Activated CD4-positive, CD25-positive, alpha-beta regulatory T cell (primary cell): ENCODE results near the gene CEACAM4.

ENCODE experiments used
- DNase-seq, 4 experiments: peaks; one replicate each; lab custom pipeline; 2025; lab: John Stamatoyannopoulos, UW

CEACAM4 gene

DNA sequence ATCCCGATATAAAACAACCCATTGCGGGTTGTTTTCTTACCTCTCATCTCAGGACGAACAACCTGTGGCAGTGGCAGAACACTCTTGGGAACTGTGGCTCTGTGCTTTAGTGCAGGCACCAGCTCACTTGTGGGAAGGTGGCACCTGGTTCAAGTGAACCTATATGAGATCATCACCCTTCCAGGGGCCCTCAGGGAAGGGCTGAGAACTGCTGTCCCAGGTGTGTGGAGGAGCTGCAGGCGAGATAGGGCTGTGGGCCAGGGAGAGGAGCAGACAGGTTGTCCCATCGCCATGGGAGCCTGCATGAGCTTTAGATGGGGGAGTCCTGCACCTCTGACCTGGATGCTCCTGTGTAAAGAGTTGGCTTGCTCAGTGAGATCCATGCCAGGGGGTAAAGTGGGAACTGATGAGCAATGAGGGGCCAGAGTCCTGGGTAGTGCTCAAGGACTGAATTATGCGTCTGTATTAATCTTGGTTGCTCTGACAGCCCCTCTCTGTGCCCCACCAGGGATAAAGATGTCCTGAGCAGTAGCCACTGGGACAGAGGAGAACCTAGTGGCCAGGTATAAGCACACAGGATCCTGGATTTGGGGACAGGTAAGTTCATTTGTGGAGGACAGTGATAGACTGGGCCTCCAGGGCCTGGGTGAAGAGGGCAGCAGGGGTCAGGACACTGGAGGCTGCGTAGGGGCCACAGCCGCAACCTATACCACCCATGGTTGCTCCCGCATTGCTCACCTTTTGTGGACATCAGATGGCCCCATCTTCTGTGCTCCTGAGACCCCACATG lies 8.7 kb downstream of the CEACAM4 start:
- DNase-seq = no peak

GRCh38 chr19:41616792-41617621 lies 9.9 kb downstream of the CEACAM4 start:
- no peak for DNase-seq

GRCh38 chr19:41615207-41615606 lies 11.7 kb downstream of the CEACAM4 start:
- no peak for DNase-seq

GRCh38 chr19:41612483-41612882 lies 14.4 kb downstream of the CEACAM4 start:
- no peak for DNase-seq

DNA sequence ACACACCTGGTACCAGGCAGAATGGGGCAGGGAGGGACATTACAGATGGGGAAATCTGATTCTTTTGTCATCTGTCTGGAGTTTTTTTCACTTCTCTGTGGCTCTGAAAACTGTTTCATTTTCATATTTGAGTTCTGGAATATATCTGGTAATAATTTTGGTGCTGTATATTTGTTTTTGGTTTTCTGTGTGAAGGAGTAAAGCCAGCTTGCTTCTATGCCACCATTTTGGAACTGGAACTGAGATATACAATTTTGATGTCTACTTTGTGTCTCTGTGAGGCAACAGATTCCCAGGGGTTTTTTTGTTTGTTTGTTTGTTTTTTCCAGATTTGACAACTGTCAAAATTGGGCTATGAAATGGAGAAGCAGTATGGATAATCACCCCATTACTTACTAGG lies 16.1 kb downstream of the CEACAM4 start:
- no peak for DNase-seq

DNA sequence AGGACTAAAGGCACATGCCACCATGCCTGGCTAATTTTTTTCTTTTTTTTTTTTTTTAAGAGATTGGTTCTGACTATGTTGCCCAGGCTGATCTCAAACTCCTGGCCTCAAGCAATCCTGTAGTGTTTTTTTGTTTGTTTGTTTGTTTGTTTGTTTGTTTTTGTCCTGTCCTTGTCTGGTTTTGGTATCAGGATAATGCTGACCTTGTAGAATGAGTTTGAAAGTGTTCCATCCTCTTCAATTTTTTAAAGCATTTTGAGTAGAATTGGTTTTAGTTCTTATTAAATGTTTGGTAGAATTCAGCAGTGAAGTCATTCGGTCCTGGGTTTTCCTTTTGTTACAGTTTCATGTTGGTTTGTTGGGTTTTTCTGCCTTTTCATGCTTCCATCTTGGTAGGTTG lies 19.2 kb downstream of the CEACAM4 start:
- no peak for DNase-seq

GRCh38 chr19:41606215-41606837 lies 20.5 kb downstream of the CEACAM4 start:
- no peak for DNase-seq

- no peak for DNase-seq
Measured at GRCh38 chr19:41604831-41605230, 22.0 kb downstream of the CEACAM4 start.

DNA sequence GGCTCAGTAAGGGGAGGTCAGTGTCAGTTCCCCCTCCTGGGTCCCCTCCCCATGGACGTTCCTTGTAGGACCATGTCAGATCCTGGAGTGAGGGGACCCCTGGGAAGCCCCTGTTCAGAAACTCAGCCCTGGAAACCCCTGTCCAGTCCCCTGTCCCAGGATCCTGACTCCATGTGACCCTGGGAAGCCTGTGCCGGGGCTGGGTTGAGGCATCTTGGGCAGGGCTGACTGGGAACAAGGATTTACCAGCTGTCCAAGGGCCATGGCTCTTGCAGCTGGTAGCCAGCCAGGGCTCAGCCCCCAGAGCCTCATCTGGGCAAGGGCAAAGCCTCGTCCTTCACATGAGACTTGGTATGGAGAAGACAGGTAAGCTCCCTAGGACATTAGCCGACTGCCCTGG lies 25.1 kb downstream of the CEACAM4 start:
- no peak for DNase-seq

DNA sequence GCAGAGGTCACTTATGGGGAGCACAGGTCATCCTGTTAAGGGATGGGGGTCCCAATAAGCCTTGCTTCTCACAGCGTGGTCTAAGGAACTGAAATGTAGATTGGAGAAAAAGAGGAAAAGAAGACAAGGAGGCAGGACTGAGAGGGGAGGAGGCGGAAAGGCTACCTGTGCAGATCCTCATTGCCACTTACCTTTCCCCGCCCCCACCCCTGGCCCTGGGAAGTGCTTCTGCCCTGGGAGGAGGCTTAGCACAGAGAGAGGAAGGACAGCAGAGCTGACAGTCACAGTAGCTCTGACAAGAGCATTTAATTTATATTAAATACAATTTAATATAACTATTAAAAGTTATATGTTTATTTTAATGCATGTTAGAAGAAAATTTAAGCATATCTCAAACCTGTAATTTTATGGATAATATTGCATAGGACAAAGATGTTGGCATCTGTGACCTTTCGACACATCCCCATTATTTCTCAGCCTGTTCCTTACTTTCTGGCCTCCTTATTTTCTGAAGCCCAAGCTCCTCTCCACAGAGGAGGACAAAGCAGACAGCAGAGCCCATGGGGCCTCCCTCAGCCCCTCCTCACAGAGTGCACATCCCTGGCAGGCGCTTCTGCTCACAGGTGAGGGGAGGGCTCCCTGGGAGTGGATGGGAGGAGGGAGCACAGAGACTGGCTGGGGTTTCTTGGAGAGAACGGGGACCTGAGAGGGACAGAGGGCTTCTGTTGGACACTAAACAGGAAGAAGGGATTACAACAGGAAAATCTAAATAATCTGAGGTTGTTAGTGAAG lies 27.5 kb downstream of the CEACAM4 start:
- DNase-seq = no peak

DNA sequence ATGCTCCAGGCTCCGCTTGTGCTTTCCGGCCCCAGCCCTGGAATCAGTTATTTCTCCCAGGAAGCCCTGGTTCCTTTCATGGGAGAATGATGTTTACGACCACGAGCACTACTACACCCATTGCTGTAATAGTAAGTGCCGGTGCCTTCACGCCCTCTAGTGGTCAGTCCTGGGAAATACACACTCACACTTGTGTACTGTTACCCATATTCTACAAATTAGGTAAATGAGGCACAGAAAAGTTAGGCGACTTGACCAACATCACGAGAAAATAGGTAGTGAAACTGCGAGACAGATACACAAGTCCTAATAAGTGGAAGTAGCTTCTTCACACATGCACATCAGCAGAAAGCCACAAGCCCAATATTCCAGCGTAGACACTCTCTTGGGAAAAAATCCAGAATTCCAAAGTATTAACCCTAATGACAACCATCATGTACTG lies 29.3 kb downstream of the CEACAM4 start:
- DNase-seq = peak; percentile 41 to 62 (median 52)

DNA sequence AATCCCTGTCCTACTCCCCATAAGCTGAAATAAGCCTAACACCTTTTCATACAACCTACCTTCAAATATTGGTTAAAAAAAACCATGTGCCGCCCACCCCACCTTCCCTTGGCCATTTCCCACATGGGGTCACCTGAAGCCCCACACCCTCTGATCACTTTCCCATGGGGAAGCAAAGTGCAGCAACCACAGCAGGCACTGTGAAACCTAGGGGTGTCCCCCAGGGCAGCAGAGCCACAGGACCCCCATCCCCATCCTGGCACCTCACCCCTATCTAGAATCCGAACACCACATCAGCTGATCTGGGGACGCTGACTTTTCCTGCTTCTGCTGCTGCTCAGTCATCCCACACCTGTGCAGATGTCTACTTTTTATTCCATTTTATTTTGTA lies 31.0 kb downstream of the CEACAM4 start:
- DNase-seq = no peak

- DNase-seq = peak; percentile 25 to 46 (median 29)
Measured at GRCh38 chr19:41595258-41595889, 31.5 kb downstream of the CEACAM4 start.

- no peak for DNase-seq
Measured at GRCh38 chr19:41591951-41592562, 34.8 kb downstream of the CEACAM4 start.

DNA sequence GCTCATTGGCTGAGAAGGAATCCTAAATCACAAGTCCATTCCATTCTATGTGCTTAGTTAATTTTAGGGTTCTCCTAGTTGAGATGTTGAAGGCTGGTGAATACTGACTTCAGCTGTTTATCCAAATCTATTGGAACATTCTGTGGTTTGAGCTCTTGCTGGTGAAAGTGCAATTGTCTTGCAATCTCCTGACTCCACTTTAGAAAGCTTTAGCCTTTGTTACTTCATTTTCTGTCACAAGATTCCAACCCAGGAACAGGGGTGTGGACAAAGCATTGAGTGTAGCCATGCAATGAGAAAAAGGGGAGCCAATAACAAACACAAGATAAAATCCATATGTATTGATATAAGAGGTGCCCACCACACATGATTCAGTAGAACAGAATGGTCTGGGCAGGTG lies 35.9 kb downstream of the CEACAM4 start:
- DNase-seq = no peak

GRCh38 chr19:41589371-41589770 lies 37.5 kb downstream of the CEACAM4 start:
- DNase-seq = no peak

DNA sequence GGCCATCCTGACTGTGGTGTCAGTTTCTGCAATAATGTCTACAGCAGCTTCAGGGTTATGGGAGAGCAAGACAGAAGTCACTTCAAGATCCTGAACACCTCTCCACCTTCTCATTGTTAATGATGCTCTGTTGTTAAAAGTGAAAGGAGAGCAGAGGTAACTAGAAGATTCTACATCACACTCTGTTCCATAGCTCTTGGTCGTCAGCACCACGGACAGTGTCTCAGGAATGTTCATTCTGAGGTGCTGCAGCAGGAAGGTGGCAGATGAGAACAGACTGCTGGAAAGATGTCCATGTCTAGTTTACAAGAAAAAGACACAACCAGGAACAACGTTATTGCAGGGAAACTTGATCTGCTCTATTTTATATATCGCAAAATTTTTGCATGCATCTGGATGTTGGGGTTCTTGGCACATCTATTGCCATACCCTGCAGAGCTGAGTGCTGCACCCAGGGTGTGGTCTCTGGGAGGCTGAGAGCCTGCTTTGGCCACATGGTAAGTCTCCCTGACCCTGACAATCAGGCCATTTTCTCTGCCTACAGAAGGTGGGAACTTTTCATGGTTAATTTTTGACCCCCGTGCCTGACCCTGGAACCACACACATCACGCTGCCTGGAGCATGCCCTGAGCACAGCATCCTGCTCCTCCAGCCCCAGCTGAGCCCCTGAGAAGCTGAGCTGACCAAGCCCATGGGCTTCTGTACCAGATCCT lies 38.2 kb downstream of the CEACAM4 start:
- no peak for DNase-seq

GRCh38 chr19:41587838-41588210 lies 39.0 kb downstream of the CEACAM4 start:
- DNase-seq = no peak

DNA sequence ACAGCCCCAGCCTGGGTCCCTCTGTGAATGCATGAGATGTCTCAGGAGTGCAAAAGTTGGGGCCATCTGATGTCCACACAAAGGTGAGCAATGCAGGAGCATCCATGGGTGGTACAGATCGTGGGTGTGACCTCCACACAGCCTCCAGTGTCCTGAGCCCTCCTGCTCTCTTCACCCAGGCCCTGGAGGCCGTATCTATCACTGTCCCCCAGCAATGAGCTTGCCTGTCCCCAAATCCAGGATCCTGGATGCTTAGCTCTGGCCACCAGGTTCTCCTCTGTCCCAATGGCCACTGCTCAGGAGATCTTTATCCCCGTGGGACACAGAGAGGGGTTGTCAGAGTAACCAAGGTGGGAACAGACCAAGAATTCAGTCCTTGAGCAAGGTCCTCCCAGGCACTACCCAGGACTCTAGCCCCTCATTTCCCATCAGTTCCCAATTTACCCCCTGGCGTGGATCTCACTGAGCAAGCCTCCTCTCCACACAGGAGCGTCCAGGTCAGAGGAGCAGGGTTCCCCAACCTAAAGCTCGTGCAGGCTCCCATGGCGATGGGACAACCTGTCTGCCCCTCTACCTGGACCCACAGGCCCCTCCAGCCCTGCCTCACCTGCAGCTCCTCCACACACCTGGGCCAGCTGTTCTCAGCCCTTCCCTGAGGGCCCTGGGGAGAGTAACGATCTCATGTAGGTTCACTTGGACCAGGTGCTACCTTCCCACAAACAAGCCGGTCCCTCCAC lies 39.6 kb downstream of the CEACAM4 start:
- DNase-seq = no peak

DNA sequence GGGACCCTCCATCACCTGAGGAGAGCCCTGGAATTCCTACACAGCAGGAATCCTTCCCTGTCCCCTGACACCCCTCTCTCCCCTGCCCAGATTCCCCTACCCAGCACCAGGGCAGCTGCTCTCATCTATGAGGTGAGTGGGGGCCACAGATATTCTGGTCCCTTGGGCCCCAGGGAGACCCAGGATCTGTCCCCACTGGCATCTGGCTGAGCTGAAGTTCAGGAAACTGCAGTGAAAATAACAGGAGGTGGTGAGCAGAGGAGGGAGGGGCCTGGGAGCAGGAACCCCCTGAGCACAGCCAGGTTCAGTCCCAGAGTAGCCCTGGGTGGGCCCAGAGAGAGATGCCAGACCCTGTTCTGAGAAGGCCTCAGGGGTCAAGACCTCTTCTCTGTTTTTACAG lies 40.8 kb downstream of the CEACAM4 start:
- DNase-seq = no peak
